GM06990 (cell line): ENCODE results near the gene EME2.

Experiments used
- DNase-seq: peaks from one replicate; pipeline ENCODE4 v3.0.0-alpha.2; 2011; ENCODE audit not compliant: insufficient read length; ENCODE audit errors: extremely low read depth
- H3K27me3 ChIP-seq: replicated peaks from 2 replicates; pipeline ENCODE4 v1.6.0; 2011; ENCODE audit warnings: low read length; ENCODE audit not compliant: control insufficient read depth, insufficient read depth
- H3K36me3 ChIP-seq: 2 replicates; pipeline ENCODE4 v1.5.1; 2011; ENCODE audit warnings: low read length; ENCODE audit not compliant: control insufficient read depth, insufficient read depth
- H3K4me3 ChIP-seq: replicated peaks from 2 replicates; pipeline ENCODE4 v1.5.1; 2011; ENCODE audit warnings: low read depth, mild to moderate bottlenecking, control low read depth, low read length
- CTCF ChIP-seq: IDR thresholded peaks from 2 replicates; pipeline ENCODE4 v1.5.1; 2011; ENCODE audit warnings: low read length, control low read depth, mild to moderate bottlenecking, inconsistent platforms; ENCODE audit not compliant: insufficient read depth, poor library complexity, severe bottlenecking

EME2 gene

DNA sequence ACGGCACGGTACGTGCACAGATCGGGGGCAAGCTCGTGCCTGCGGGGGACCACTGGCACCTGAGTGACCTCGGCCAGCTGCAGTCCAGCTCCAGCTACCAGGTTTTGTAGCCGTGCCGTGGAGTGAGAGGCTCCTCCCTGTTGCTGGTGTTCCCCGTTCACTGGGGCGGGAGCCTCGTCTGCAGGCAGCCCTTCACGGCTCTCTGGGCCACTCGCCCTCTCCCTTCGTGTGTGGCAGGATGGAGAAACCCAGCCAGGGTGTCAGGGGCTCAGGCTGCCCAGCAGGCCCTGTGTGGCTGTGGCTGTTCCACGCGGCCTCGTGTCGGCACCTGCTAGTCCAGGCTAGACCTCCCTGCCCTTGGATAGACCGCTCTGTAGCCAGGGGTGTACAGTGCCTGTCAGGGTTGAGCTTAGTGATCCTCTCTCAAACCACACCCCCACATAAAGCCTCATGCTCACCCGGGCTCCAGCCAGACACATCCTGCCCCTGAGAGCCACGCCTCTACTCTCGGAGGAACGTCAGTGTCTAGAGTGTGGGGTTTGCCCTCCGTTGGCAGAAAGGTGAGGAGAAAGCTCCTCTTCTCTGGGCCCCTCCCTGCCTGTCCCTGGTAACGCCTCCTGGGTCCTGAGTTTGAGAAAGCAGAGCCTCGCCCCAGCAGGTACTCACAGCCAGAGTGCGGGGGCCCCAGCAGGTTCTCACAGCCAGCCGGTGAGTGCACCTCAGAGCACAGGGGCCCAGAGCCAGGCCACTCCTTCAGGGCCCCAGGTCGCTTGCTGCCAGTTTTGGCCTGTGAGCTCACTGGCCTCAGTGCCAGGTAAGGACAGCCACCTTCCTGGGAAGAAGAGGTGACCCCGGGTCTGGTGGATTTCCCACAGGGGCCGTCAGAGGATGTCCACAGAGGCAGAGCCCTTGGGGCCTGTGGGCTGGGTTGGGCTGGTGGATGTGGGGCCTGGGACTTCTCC lies 29.0 kb upstream of the EME2 start:
- TF ChIP-seq CTCF: no peak
- Histone ChIP-seq H3K27me3 (no peaks in the 10 kb centered on the region), H3K4me3 (no peak overlapping the region), H3K36me3 (peaks cover 23% of the 10 kb centered on the region)
- no peak for DNase-seq

DNA sequence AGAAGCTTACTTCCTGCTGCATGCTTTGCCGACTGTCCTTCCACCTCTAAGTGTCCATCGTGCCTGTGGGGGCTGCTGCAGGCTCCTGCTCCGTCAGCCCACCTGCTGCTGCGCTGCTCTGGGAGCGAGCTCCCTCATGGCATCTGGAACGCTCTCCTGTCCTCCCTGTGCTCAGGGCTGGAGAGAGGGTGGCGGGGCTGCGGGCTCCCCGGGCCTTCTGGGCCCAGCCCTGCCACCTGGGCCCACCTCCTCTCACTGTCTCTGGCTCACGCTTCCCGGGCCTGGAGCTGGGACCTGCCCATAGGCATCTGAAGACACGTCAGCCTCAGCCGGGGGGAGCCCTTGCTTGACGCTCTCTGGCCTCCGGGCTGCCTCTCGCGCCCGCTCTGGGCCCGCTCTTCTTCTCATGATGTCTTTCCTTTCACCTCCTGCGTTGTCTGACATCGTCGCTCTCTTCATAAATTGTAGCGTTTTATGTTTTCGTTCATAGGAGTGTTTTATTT lies 28.2 kb upstream of the EME2 start:
- TF ChIP-seq CTCF: no peak
- no peaks in the 10 kb centered on the region for H3K27me3 ChIP-seq
- peaks cover 28% of the 10 kb centered on the region for H3K36me3 ChIP-seq

GRCh38 chr16:1745181-1745899 lies 27.3 kb upstream of the EME2 start:
- no peak for DNase-seq
- no peak for TF ChIP-seq CTCF
- H3K36me3 ChIP-seq: peaks cover 28% of the 10 kb centered on the region
- H3K4me3 ChIP-seq: no peak overlapping the region
- H3K27me3 ChIP-seq: no peaks in the 10 kb centered on the region

More for the DNA sequence above, 28.2 kb upstream of the EME2 start:
- DNase-seq: no peak
- H3K4me3 ChIP-seq: no peak overlapping the region

GRCh38 chr16:1745900-1746692 lies 26.5 kb upstream of the EME2 start:
- Histone ChIP-seq H3K27me3 (no peaks in the 10 kb centered on the region), H3K4me3 (no peak overlapping the region), H3K36me3 (peaks cover 27% of the 10 kb centered on the region)
- no peak for TF ChIP-seq CTCF
- no peak for DNase-seq

DNA sequence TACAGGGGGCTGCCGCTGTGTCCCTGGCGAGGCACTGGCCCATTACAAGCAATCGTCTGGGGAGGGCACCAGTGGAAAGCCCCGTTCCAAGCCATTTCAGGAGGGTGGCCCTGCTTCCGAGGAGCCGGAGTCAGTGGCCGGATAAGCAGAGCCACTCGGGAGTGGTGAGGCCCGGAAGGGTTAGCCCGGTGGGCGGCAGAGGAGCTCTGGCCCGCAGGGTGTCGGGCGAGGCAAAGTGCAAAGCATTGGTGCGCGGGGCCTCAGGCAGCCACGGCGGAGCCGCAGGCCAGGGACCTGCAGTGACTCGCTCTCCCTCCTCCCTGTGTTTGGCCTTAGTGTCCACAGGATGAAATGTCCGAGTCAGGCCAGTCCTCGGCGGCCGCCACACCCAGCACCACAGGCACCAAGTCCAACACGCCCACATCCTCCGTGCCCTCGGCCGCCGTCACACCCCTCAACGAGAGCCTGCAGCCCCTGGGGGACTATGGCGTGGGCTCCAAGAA lies 25.9 kb upstream of the EME2 start:
- Histone ChIP-seq H3K27me3 (no peaks in the 10 kb centered on the region), H3K36me3 (peaks cover 30% of the 10 kb centered on the region)
- TF ChIP-seq CTCF: no peak

More for the DNA sequence above, 25.9 kb upstream of the EME2 start:
- H3K4me3 ChIP-seq: no peak overlapping the region
- no peak for DNase-seq
